NCI-H748 (cell line): ENCODE measurements around the gene ZNF22.

Experiments
- DNase-seq: peaks from one replicate; lab custom pipeline; 2025; ENCODE audit not compliant: unreplicated experiment; lab: John Stamatoyannopoulos, UW

The ZNF22 gene

DNA sequence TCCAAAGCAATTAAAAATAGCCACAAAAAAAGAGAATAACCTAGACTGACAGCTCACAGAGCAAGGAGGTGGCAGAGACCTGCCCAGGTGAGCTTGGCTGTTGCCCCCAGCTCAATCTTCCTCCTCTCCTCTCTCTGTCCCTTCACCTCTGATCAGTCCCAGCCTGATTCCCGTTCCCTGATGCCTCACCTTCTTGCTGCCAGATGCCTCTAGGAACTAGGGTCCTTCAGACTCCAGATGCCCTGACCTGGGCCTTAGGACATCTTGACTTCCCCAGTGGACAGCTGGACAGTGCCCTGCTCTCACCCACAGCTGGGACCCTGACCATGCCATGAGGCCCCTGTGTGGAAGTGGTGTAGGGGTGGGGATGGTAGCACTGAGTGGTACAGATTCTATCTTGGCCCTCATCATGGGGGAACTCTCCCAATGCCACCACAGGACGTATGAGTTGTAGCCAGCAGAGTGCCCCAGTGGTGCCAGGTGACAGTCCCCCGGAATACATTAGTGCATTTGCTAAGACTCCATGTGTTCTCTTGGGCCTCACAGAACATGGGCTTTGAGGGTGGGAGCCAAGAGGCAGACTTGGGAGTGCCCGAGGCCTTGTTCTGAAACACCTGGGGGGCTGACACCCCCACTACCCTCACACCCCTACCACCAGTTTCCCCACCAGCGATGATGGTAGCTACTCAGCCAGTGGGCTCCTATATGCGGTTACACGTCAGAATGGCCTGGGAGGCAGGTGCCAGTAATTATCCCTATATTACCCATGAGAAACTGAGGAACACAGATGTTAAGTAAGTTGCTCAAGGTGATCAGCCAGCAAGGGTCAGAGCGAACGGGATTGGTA is 24.1 kb upstream of the ZNF22 start:
- no peak for DNase-seq

DNA sequence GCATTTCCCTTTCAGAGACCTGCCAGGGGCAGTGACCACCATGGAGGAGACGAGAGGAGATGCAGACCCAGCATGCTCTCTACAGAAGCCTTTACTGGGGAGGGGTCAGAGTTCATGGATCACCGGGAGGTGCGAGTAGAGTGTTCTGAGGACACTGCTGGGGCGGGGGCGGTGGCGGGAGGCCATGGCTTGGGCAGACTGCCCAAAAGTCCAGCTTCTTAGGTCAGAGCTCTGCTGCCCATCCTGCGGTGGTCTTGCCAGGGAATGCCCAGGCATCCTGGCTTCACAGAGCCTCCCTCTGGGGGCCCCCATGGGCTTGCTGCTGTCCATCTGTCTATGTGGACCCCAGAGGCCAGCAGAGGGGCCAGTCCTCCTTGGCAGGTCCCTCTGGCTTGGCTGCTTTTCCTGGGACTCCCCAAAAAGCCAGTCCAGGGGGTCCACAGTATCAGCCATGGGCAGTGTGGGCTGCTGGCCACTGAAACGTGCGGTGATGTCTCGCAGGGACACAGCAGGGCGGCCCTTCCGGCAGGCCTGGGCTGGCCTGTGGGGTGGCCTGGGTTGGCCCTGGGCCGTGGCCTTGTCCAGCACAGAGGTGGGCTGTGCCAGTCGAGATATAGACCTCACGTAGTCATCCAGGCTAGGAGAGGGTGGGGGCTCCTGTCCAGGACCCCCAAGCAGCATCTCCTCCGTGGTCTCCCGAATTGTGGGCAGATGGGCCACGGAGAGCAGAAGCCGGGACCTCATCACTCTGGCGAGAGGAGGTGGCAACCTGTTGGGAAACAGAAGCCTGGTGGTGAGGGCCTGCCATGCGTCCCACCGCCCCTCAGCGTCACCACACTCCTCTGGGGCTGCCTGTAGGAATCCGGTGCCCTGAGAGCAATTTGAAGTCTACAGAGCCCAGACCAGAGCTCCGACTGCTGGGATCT is 23.2 kb upstream of the ZNF22 start:
- DNase-seq: no peak

DNA sequence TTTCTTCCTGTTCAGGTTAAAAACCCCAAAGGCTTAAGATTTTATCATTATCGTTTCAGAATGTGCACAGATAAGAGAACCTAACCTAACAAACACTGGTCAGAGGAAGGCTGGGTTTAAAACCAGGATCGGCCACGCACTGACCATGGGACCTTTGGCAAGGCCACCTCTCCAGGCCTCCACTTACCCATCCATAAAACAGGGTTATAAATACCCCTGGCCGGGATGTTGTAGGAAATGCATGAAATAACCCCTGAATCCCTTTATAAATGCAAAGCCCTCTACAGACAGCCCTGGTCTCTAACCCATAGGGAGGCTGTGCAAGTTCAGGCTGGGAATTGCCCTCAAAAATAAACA is 22.5 kb upstream of the ZNF22 start:
- no peak for DNase-seq

DNA sequence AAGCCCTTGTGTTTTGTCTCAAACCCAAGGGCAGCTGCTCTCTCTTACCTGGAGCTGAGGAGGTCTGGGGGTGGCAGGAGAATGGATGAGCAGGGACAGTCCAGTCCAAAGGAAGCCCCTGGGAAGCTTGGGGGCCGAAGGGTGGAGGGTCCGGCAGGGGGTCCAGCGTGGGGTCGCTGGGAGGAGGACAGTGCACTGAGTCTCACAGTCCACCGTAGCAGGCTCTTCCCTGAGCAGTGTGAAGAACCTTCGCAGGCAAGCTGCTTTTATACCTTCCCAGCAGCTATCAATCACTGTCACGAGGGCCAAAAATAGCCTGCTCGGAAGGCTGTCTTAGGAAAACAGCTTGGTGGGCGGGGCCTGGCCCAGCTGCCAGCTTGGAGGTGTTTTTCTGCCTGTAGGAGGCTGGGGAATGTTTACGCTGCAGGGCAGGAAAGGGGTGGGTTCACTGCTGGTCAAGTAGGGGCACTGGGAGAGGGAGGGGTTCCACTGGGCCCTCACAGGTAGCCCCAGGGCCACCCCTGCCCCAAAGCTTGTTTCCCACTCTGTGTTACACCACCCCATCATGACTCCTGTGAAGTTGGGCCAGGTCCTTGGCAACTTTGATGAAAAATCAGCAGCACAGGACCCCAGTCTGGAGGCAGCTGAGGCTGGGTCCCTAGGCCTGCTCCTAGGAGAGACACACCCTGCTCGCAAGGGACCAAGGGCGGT is 22.0 kb upstream of the ZNF22 start, which contains the start of gene DEPP1:
DEPP1 (minus strand) TSS at position 240 of the 711 bp plus-strand sequence. CDS start 779 bp downstream, outside the sequence.
- peak; percentile 93 for DNase-seq

DNA sequence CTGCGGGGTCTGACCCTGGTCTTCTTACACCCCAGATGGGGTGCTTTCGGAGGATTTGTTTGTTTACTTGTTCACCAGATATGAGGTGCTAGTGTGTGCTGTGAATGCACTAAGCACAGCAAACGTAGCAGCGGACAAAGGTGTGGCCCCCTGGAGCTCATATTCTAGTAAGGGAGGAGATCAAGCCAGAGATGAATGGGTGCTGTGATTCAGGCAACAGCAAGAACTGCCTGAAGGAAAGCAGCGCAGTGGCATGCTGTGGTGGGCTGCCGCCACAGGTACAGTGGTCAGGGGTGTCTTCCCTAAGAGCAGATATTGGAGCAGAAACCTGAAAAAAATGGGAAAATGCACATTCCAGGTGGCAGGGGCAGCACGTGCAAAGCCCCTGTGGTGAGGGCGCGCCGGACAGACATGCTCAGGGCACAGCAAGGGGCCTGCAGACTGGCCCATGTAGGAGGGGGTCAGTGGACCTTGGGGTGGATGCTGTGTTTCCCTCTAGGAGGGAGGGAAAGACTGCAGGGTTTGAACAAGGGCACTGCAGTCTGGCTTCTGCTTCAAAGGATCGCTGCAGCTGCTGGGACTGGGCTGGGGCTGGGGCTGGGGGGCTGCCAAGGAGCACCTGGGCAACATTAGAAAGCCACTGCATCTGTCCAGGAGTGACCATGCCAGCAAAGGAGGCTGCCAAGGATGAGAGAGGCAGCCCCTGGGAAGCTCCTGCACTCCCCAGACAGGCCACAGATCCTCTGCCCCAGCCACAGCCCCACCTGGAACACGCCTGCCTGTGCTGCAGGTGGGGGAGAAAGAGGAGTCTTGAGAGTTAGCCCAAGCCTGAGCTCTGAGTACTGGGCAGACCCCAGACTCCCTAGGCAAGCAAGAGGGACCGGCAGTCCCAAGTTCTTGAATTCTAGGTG is 21.2 kb upstream of the ZNF22 start:
- DNase-seq: no peak

DNA sequence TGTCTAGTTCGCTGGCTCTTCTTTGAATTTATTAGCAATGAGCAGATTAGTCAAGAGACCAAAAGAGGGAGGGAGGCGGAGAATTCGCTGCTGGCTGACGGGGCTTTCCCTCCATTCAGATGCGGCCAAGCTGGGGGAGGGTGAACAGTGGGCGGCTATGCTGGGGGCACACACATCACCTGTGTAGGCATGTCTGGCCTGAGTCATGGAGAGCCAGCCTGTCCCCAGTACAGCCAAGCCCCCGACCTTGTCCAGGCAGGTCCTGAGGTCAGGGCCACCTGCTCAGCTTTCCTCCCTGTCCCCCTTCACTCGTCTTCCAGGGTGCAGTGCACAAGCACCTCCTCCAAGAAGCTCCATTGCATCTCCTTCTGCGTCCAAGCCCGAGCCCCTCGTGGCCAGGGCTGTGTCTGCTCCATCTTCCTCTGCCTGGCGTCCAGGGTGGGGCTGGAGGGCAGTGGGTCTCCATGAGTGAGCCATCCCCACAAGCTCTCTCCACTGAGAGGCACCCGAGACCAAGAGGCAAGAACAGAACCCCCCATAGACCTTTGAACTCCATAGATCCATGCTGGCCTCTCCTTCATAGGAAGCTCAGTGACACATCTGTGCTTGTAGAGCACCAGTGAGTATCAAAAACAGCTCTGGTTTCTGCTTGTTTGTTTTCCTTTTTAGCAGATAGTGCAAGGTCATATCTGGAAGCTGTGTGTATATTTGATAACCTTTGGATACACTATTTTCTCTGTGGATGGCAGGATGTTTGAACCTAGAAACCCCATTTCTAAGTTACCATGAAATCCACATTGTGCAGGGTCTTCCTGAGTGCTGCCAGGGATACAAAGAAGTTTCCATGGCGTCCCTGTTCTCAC is 20.2 kb upstream of the ZNF22 start:
- no peak for DNase-seq

DNA sequence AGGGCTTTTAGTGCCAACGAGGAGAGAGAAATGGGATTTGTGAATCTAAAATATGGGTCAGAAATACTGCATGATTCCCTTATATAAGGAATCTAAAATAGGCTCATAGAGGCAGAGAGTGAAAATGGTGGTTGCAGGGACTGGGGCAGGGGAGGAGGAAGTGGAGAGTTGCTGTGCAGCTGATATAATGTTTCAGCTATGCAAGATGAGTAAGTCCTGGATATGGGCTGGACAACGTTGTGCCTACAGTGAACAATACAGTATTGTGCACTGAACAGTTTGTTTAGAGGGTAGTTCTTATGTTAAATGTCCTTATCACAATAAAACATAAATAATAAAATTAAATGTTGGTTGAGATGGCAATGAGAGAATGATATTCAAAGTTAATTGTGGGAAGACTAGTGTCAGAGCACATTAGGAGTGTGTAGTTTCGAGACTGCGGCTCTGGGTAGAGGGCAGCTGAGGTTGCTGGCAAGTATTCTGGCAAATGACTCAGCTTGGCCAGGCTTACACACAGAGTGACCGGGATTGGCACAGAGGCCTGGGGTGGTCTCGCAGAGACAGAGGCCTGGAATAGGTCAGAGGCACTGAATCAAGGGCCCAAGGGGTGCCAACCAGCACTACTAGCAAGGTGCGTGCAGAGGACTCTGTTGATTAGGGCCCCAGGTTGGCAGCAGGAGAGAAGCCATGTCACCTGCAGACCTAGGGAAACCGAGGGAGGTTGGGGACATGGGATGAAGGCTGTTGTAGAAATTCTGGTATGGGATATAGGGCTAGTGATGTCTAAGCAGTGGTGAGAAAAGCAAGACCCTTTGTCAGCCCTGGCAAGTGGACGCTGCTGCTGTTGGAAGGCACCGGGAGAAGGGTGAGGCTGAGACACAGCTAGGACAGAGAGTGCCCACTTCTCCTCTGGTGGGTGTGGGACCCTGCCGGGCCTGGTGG is 19.3 kb upstream of the ZNF22 start:
- DNase-seq: no peak

DNA sequence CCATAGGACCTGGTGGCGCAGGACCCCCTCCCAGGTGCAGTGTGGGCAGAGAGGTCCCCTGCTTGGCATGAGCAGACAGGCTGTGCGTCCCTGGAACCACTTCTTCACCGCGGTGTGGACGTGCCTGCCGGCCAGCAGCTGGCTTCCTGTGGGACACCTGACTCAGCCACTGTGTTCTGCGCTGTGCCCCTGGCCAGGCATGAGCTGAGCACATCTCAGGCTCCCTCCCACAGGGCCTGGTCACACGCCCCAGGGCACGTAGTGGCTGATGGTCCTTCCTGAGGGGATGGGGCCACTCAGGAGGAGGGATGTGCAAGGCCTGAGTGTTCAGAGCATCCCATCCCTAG is 18.6 kb upstream of the ZNF22 start:
- DNase-seq: no peak

DNA sequence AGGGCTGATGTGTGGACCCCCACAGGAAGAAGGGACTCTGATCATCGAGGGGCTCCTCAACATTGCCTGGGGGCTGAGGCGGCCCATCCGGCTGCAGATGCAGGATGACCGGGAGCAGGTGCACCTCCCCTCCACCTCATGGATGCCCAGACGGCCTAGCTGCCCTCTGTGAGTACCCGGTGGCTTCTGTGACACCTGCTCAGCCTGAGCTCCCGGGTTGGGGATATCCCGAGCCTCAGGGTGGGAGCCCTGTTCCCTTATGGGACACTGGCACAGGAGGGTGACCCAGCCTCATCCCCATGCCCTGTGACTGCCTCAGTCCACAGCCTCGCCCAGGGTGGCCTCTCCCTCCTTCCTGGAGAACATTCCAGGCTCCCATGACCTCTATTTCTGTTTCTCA is 18.2 kb upstream of the ZNF22 start:
- no peak for DNase-seq

DNA sequence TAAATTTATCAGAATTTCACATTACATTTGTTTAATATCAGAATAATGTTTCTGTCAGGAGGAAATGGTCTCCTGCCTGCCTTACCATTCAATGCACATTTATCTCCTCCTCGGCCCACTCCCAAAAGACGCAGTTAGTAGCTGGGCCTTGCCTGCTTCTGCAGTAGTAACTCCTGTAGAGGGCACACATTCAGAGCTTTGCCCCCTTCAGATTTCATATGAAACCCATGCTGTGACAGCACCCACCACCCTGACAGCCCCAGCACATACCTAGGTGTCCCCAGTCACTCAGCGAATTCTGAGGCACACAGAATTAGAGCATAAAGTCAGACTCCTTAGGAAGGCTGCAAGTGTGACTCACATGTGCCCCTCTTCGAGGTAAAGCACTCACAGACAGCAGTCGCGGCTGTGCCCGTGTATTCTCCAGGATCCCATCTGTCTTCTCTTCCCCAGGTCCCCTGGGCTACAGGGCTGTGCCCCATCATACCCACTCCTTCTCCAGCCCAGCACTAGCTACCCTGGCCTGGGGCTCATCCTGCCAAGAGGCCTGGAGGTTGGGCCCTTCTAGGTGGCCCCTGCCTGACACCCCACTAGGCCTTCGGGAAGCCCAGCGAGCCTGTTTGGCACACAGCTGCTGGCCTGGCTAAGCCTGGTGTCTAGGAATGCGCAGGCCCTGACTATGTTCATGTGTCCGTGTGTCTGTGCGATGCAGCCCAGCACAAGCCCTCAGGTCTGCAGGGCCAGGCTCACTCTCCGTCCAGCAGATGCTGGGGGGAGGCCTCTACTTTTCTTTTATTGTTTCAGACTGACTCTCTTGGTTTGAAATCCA is 17.4 kb upstream of the ZNF22 start:
- no peak for DNase-seq

DNA sequence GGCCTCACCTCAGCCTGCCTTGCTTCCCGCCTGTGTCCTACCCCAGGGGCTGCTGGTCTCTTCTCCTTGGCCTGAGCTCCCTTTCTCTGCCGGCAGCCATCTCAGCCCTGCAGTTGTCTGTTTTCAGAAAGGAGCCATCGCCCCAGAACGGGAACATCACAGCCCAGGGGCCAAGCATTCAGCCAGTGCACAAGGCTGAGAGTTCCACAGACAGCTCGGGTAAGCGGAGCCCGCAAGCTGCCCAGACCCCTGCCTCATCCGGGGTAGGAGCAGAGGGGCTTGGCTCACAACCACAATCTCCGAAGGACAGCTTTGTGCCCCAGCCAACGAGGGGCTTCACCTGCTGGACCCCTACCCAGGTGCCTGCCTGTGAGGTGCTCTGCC is 16.8 kb upstream of the ZNF22 start:
- no peak for DNase-seq

DNA sequence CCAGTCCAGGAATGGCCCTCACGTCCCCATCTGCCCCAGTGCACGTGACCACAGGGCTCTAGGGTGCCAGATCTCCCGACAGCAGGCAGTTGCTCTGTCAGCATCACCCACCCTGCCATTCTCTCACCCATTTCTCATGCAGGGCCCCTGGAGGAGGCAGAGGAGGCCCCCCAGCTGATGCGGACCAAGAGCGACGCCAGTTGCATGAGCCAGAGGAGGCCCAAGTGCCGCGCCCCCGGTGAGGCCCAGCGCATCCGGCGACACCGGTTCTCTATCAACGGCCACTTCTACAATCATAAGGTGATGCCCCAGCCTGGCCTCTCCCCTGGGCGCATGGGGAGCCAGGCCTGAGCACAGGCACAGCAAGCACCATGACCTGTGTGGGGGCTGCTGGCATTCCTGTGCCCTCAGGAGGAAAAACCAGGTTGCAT is 16.0 kb upstream of the ZNF22 start:
- DNase-seq: no peak

DNA sequence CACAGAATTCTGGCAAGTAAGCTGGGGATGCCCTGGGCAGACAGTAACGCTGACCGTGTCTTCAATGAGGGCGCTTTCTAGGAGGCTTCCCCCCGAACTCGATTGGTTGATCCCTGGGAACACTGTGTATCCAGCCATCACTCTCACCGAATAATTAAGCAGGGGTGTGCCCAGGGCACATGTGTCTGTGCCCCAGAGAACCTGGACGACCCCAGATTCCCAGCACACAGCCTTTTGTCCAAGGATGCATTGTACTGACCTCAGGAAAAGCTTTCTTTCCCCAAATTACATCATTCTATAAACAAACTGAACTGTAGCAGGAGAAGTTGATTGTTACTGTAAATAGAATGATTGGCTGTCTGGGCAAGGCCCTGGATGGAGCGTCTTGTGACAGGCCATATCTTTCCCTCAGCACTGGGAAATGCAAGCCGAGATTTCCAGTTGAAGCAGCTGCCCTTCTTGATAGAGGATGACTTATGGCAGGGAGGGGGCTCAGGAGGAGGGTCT is 15.5 kb upstream of the ZNF22 start:
- DNase-seq: no peak

DNA sequence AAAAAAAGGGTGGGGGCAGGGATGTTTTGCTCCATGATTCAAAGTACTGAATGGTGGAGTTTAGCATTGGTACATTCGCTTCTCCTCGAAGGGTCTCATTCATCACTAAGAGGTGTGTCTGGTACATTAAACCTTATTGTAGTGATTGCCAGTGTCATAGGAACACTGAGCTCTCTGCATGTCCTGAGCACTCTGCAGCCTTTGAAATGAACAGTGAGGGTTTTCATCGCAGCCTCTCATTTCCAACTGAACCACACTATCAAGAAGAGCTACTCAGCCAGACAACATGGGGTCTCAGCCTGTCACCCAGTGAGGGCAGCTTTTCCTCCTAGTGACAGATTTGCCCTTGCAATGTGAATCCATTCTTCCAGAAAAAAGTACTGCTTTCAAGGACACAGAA is 14.5 kb upstream of the ZNF22 start:
- no peak for DNase-seq

DNA sequence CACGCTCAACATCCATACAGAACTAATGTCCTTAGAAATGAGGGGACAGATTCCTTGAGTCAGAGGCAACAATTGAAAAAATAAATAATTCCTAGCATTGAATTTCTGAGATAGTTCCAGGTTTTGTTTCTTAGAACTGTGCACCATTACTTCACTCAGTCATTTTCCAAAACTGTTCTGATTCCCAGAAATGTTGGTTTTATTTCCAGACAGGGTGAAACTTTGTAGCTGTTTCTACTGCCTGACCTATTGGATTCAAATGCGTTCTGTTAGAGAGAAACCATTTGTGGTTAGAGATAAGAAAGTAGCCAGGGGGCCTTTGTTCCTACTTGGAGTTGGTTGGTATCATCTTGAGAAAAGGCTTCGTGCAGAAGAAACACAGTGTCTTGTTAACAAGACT is 14.1 kb upstream of the ZNF22 start:
- DNase-seq: no peak

DNA sequence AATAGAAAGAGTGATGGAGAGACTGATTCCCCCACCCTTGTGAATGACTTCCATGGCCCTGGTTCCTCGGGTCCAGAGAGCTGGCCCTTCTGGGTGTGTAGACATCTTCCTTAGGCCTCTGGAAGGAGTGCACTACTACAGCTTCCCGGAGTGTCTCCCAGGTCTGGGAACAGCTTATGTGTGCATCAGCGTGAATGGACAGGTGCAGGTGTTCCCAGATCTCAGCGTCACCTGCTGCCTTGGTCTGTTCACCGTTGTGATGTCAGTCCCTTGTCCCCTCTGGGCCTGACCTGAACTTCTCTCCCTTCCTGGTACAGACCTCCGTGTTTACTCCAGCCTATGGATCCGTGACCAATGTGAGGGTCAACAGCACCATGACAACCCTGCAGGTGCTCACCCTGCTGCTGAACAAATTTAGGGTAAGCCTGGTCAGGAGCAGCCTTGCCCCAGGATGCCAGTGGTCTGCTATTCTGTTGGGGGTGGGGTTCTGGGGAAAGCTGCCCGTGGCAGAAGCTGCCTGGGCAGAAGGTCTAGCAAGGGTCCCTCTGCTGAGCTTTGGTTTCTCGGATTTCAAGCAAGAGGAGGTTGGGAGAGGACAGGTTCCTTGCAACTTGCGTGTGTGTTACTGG is 11.7 kb upstream of the ZNF22 start:
- DNase-seq: peak; percentile 12
